Kidney epithelial cell (primary cell): Measurements from ENCODE around the gene CD320. TPM values are rescaled to one million over a fixed set of nuclear protein-coding genes. Genes with fewer than 3 reads are reported as not detected.

Experiments used
- DNase-seq: peaks from one replicate; pipeline ENCODE4 v3.0.0-alpha.2; 2010; ENCODE audit warnings: low read depth
- H3K27me3 ChIP-seq: 2 replicates; pipeline ENCODE4 v1.6.0; 2011; ENCODE audit warnings: low read length; ENCODE audit not compliant: control insufficient read depth, insufficient read depth
- H3K36me3 ChIP-seq: 2 replicates; pipeline ENCODE4 v1.5.1; 2011; ENCODE audit warnings: low read length; ENCODE audit not compliant: control insufficient read depth, insufficient read depth
- H3K4me3 ChIP-seq: 2 replicates; pipeline ENCODE4 v1.5.1; 2011; ENCODE audit warnings: low read depth, mild to moderate bottlenecking, control low read depth, low read length
- total RNA-seq: library from RNA; depleted of rRNA; stranded (reverse); fragments of >200 nt; gene quantifications from 2 replicates; pipeline ENCODE4 v1.2.3, GENCODE V29; 2015
- TF ChIP-seq, protein P1 (sequence below): IDR thresholded peaks from 2 replicates; pipeline ENCODE4 v1.5.1; 2011; ENCODE audit warnings: mild to moderate bottlenecking, moderate library complexity, low read length, control low read depth, inconsistent platforms; ENCODE audit not compliant: insufficient read depth, poor library complexity, severe bottlenecking

CD320 gene
- total RNA-seq, 1 donor from 2014 or later: 85.6 TPM

DNA sequence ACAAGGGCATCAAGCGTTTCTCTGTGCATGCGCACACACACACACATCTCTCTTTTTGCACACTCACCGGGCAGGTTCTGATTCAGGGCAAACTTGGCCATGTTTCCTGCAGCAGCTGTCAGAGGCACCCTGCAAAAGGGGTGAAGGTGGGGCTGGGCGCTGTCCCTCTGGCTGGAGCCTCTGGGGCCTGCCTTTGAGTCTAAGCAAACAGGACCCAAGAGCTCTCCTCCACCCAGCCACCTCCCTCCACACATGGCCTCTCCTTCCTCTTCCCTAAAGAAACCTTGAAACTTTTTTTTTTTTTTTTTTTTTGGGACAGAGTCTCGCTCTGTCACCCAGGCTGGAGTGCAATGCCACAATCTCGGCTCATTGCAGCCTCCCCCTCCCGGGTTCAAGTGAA, 29.6 kb upstream of the CD320 start:
- no peaks in the 10 kb centered on the region for H3K36me3 ChIP-seq
- TF ChIP-seq, protein P1, sequence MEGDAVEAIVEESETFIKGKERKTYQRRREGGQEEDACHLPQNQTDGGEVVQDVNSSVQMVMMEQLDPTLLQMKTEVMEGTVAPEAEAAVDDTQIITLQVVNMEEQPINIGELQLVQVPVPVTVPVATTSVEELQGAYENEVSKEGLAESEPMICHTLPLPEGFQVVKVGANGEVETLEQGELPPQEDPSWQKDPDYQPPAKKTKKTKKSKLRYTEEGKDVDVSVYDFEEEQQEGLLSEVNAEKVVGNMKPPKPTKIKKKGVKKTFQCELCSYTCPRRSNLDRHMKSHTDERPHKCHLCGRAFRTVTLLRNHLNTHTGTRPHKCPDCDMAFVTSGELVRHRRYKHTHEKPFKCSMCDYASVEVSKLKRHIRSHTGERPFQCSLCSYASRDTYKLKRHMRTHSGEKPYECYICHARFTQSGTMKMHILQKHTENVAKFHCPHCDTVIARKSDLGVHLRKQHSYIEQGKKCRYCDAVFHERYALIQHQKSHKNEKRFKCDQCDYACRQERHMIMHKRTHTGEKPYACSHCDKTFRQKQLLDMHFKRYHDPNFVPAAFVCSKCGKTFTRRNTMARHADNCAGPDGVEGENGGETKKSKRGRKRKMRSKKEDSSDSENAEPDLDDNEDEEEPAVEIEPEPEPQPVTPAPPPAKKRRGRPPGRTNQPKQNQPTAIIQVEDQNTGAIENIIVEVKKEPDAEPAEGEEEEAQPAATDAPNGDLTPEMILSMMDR: no peak
- H3K4me3 ChIP-seq: no peak overlapping the region
- H3K27me3 ChIP-seq: peaks cover 43% of the 10 kb centered on the region
- no peak for DNase-seq

DNA sequence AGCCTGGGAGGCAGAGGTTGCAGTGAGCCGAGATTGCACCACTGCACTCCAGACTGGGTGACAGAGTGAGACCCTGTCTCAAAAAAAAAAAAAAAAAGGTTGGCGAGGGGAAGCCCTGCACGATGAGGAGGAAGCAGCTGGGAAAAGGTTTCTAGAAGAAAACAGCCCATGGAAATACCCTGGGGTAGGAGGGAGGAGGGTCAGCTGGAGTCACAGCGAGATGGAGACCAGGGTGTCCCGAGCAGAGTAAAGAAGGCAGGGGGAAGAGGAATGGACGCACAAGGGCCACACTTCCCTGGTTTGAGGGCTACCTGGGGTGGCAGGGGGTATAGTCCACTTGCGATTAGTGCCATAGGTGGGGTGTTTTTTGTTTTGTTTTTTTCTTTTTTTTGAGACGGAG, 28.5 kb upstream of the CD320 start:
- TF ChIP-seq, protein P1: no peak
- Histone ChIP-seq H3K4me3 (no peak overlapping the region), H3K27me3 (peaks cover 36% of the 10 kb centered on the region), H3K36me3 (no peaks in the 10 kb centered on the region)
- no peak for DNase-seq

DNA sequence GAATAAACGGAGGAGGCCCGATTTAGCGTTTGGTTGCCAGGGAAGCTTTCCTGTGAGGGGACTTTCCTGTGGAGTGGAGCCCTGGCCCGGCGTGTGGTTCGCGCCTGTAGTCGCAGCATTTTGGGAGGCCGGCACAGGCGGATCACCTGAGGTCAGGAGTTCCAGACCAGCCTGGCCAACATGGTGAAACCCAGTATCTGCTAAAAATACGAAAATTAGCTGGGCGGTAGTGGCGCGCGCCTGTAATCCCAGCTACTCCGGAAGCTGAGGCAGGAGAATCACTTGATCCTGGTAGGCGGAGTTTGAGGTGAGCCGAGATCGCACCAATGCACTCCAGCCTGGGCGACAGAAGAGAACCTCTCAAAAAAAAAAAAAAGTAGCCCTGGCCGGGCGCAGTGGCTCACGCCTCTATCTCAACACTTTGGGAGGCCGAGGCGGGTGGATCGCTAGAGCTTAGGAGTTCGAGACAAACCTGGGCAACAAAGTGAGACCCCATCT, 28.0 kb upstream of the CD320 start:
- DNase-seq: no peak

DNA sequence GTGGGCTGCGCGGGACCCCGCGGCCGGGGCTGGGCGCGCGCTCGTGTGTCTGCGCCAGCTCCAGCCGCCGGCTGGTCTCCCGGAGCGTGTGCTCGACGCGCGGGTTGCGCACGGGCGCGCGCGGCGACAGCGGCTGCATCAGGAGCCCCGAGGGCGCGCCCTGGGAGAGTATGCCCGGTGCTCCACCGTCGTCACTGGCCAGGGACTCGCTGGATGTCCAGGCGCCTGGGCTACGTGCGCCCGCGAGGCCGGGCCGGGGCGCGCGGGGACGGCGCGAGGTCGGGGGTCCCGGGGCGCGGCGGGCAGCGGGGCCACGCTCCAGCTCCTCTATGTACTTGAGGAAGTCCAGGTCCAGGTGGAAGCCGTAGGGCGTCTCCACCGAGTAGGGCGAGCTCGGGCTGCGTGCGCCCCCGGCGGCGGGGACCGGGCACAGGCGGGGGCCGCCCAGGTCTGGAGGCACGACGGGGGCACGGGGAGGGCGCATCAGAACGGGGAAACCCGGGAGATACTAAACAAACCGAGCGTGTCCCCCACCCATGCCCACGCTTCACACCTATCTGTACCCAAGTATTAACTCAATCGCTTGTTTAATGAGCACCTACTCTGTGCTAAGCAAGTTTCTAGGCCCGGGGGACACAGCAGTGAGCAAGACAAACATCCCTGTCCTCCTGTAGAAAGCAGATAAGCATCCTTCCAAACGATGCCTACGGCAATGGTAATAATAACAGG, 27.3 kb upstream of the CD320 start:
- peaks cover 34% of the 10 kb centered on the region for H3K27me3 ChIP-seq
- DNase-seq: no peak
- H3K36me3 ChIP-seq: no peaks in the 10 kb centered on the region
- H3K4me3 ChIP-seq: peak overlapping the region; percentile 5
- TF ChIP-seq, protein P1: peak; percentile 9

More for the DNA sequence above, 28.0 kb upstream of the CD320 start:
- TF ChIP-seq, protein P1: no peak
- no peak overlapping the region for H3K4me3 ChIP-seq
- H3K27me3 ChIP-seq: peaks cover 36% of the 10 kb centered on the region
- no peaks in the 10 kb centered on the region for H3K36me3 ChIP-seq

DNA sequence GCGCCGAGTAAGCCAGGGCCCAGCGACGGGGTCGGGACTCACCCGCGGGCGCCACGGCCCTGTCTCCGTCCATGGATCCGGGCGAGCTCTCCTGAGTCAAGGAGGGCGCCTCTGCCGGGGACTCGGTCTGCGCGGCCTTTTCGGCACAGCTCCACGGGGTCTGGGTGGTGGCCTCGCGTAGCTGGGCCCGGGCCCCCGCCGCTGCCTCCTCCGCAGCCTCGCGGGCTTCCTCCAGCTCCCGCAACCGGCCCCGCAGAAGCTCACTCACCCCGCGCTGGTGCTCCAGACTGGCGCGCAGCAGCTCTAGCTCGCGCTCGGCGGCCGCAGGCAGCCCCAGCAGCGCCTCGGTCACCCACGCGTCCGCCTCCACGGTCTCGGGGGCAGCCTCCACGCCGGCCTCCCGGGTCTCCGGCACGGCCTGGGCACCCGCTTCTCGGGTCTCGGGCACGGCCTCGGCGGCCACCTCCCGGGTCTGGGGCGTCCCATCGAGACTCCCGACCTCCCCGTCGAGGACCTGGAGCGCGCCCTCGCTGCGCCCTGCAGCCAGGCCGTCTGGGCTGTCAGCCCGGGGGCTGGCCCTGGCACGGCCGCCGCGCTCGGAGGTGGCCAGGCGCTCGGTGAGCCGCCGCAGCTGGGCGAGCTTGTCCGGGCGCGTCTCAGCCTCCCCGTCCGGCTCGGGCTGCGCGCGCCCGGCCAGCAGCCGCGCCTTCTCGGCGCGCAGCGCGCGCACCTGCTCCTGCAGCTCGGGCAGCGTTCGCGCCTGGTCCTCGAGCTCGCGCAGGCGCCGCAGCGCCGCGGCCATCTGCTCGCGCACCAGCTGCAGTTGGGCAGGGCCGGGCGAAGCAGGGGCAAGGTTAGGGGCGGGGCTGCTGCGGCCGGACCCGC, 26.5 kb upstream of the CD320 start:
- H3K27me3 ChIP-seq: peaks cover 31% of the 10 kb centered on the region

More for the DNA sequence above, 26.5 kb upstream of the CD320 start:
- H3K36me3 ChIP-seq: no peaks in the 10 kb centered on the region
- TF ChIP-seq, protein P1: no peak
- H3K4me3 ChIP-seq: peak overlapping the region; percentile 5
- DNase-seq: no peak
